Tibial nerve (tissue), 4 donors: Measurements from ENCODE around the gene MME.

ENCODE experiments used
- CTCF ChIP-seq, 5 experiments: fragments of 200-600 bp in 3 of 5; fragments of 450-650 bp in 2 of 5; sonication (generic) in 3 of 5; IDR thresholded peaks; one replicate each; pipeline ENCODE4 v1.5.1; 2016 to 2019; ENCODE audit warnings: antibody characterized with exemption in 5 of 5, mild to moderate bottlenecking in 3 of 5, moderate library complexity in 2 of 5
- EP300 ChIP-seq, 2 donors: sonication (generic); formaldehyde crosslinking; IDR thresholded peaks; one replicate each; pipeline ENCODE4 v1.6.1; 2017; ENCODE audit warnings: antibody characterized with exemption in 2 of 2, mild to moderate bottlenecking in 1 of 2

DNA sequence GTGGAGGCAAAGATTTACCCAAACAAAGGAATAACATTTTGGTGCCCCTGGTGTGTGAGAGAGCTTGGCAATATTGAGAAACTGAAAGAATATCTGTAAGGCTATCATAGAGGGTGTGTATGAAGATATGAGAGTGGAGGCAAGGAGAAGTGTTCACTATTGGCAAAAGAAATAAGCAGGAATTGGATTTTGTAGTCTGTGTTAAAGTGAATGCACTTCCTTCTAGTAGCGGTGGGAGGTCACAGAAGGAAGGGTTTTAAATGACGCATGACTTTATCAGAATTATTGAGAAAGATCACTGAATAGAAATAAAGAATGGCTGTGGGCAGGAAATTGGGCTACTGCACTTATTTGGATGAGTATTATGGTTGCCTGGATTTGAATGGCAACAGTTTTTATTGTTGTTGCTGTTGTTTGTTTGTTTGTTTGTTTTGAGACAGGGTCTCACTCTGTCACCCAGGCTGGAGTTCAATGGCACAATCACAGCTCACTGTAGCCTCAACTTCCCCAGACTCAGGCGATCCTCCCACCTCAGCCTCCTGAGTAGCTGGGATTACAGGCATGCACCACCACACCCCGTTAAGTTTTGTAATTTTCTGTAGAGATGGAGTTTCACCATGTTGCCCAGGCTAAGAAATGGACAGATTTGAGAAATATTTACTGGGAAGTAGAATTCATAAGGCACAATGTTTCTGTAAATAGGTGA lies 16.3 kb downstream of the MME start:
- TF ChIP-seq EP300 (IDR thresholded peaks at IDR 0.05) (no peak), CTCF (IDR thresholded peaks at IDR 0.05) (no peak)
